LNCaP clone FGC (cell line): Measurements from ENCODE around the gene FBXW2.

Experiments
- DNase-seq: peaks from one replicate; pipeline ENCODE4 v3.0.0-alpha.2; 2011; ENCODE audit warnings: low read depth
- H3K4me3 ChIP-seq: 2 replicates; pipeline ENCODE4 v1.5.1; 2011; ENCODE audit warnings: mild to moderate bottlenecking, low read depth, low read length, control low read depth
- CTCF ChIP-seq: IDR thresholded peaks from 2 replicates; pipeline ENCODE4 v1.5.1; 2012; ENCODE audit warnings: mild to moderate bottlenecking; ENCODE audit not compliant: control insufficient read depth, insufficient read depth; ENCODE audit errors: extremely low read depth

FBXW2 gene

GRCh38 chr9:120725907-120726306, 67.3 kb downstream of the FBXW2 start:
- H3K4me3 ChIP-seq: no peak overlapping the region
- TF ChIP-seq CTCF: no peak
- no peak for DNase-seq

DNA sequence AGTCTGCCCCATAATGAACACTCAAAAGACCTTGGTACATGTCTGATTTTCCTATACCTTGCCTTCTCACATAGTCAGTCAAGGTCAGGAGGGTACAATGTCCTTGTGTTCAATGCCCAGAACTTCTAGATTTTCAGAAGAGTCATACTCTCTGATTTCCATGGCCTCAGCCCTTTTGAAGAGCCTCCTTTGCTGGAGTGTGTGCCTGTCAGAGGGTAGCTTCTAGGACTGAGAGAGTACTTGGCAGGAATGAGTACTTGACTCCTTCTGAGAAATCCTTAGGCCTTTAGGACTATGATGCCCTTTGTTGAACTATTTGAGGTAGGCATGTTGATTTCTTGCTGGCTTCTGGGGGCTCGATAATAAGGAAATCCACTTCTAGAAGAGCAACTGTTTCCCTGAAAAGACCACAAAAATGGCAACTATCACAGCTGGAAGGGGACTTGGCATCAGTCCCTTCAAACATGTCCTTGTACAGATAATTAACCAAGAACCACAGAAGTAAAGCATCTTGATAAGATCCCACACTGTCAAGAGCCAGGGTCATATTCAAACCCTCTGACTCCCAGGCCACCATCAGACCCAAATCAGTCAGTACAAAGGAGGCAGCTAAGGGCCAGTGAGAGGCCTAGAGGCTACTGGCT, 68.3 kb downstream of the FBXW2 start:
- H3K4me3 ChIP-seq: no peak overlapping the region
- DNase-seq: no peak
- TF ChIP-seq CTCF: no peak

DNA sequence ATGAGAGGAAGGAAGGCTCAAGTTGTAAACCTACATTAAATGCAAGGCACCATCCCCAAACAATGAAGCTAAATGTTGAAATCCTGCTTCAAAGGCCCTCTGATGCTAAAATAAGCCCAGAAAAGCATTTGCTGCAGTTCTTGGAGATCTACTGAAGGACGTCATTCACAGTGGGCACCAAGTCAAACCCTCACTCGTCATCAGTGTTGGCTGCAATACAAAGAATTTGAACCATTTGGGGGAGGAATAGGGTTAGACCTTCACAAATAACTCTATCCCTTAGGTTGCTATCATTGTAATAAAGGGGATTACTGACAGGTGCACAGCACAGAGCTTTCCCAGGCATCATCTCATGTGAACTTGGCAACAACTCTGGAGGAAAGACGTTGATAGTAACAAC, 69.7 kb downstream of the FBXW2 start:
- no peak for DNase-seq
- no peak for TF ChIP-seq CTCF

DNA sequence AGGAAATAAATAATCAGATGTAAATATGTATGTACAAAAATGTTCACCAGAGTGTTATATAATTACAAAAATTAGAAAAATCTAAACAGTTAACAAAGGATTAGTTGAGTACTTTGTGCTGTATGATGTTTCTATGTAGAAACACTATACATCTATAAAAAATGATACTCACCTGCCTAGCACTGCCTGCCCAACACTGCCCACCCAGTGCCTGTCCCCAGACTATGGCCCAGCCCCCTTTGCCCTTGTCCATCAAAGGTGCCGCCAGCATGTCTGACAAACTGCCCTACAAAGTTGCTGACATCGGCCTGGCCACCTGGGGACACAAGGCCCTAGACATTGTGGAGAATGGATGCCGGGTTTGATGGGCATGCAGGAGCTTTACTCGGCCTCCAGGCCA, 72.8 kb downstream of the FBXW2 start:
- TF ChIP-seq CTCF: no peak
- H3K4me3 ChIP-seq: no peak overlapping the region
- DNase-seq: no peak

More for the DNA sequence above, 69.7 kb downstream of the FBXW2 start:
- H3K4me3 ChIP-seq: no peak overlapping the region

DNA sequence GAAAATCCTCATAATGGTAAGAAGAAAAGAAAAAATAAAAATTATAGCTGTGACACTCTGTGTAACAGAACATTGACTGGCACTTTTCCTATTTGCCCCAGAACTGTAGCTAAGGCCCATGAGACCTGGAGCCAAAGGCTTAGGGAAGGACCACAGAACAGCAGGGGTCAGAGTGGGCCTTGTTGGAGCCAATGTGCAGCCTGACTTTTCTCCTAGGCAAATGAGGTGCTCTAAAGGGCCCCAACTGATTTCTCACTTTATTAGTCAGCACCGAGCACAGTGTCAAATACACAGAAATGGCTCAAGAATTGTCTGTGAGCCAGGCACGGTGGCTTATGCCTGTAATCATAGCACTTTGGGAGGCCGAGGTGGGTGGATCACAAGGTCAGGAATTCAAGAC, 74.9 kb downstream of the FBXW2 start:
- TF ChIP-seq CTCF: no peak
- H3K4me3 ChIP-seq: no peak overlapping the region
- no peak for DNase-seq

DNA sequence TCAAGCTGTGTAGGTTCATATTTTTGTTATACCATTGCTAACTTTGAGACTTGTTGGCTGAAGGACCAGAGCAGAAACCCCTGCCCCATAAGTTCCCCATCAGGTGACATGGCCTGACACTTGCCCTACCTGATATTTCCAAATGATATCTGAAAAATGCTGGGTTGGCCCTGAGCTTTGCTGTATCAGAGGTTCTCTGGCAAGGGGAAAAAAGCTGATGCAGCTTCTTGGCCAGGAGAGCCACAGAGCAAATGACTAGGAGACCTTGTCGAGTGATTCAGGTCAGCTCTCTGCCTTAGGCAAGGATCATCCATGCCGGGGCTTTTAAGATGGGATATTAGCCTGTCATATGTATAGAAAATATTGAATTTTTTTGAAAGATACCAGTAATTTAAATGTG, 76.0 kb downstream of the FBXW2 start:
- H3K4me3 ChIP-seq: no peak overlapping the region
- DNase-seq: no peak
- no peak for TF ChIP-seq CTCF

DNA sequence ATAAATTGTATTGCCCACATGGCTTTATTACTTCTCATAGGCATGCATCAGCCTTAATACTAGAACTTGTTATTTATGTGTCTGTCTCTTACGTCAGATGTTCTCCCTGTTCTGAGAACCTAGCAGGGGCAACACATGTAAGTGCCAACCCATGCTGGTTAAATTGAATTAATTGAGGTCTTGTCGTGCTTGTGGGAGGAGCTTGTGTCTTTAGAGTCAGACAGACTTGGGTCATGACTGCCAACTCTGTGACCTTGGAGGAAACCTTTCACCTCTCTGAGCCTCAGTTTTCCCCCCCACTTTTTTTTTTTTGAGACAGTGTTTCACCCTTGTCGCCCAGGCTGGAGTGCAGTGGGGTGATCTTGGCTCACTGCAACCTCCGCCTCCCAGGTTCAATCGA, 76.7 kb downstream of the FBXW2 start:
- H3K4me3 ChIP-seq: no peak overlapping the region
- no peak for TF ChIP-seq CTCF
- no peak for DNase-seq
